DMS153 treated with DMSO at 0.1 percent for 48 hours (cell line): ENCODE data around the gene MS4A14.
"Not testable (repeated sequence)": the region's sequence is repeated elsewhere in the genome, so short reads cannot be mapped to it uniquely, and the experiment has no call there.

Experiments
- DNase-seq: peaks from one replicate; lab custom pipeline; 2025; ENCODE audit not compliant: unreplicated experiment; lab: John Stamatoyannopoulos, UW

Gene MS4A14

GRCh38 chr11:60396382-60396781, at the start of gene MS4A14:
Gene MS4A14, plus strand, starts transcription at chr11:60396459. Its CDS starts 120 bp downstream, at chr11:60396579.
- no peak for DNase-seq

GRCh38 chr11:60347084-60347797, 49.0 kb upstream of the MS4A14 start:
- no peak for DNase-seq

GRCh38 chr11:60348116-60348515, 48.1 kb upstream of the MS4A14 start:
- DNase-seq, result no peak

- no peak for DNase-seq
Measured at GRCh38 chr11:60349990-60350389, 46.3 kb upstream of the MS4A14 start.

- no peak for DNase-seq
Measured at GRCh38 chr11:60357771-60358170, 38.5 kb upstream of the MS4A14 start.

- no peak for DNase-seq
Measured at GRCh38 chr11:60360621-60361020, 35.6 kb upstream of the MS4A14 start.

- no peak for DNase-seq
Measured at GRCh38 chr11:60362241-60362640, 34.0 kb upstream of the MS4A14 start.

GRCh38 chr11:60363542-60364470, 32.5 kb upstream of the MS4A14 start:
- peak; percentile 82 for DNase-seq

- DNase-seq, result not testable (repeated sequence)
Measured at GRCh38 chr11:60366262-60366904, 29.9 kb upstream of the MS4A14 start.

GRCh38 chr11:60367009-60367408, 29.2 kb upstream of the MS4A14 start:
- no peak for DNase-seq

GRCh38 chr11:60367896-60368295, 28.4 kb upstream of the MS4A14 start:
- DNase-seq, result no peak

- DNase-seq, result no peak
Measured at GRCh38 chr11:60370252-60370810, 25.9 kb upstream of the MS4A14 start.

- DNase-seq, result peak; percentile 97
Measured at GRCh38 chr11:60370811-60371298, 25.4 kb upstream of the MS4A14 start.

- no peak for DNase-seq
Measured at GRCh38 chr11:60371386-60371785, 24.9 kb upstream of the MS4A14 start.

GRCh38 chr11:60371854-60372253, 24.4 kb upstream of the MS4A14 start:
- DNase-seq, result no peak

- DNase-seq, result no peak
Measured at GRCh38 chr11:60372767-60373166, 23.5 kb upstream of the MS4A14 start.

GRCh38 chr11:60375316-60375715, 20.9 kb upstream of the MS4A14 start:
- DNase-seq, result no peak

GRCh38 chr11:60376601-60377000, 19.7 kb upstream of the MS4A14 start:
- DNase-seq, result no peak

GRCh38 chr11:60377401-60378136, 18.7 kb upstream of the MS4A14 start:
- DNase-seq, result no peak

- no peak for DNase-seq
Measured at GRCh38 chr11:60378354-60378753, 17.9 kb upstream of the MS4A14 start, which contains the start of gene MS4A7. Gene MS4A7, plus strand, starts transcription at chr11:60378532. Its CDS starts 4,610 bp downstream, at chr11:60383142.
